ENCODE measurements around the gene MYADM.
"Not testable (repeated sequence)": the region's sequence is repeated elsewhere in the genome, so short reads cannot be mapped to it uniquely, and the experiment has no call there.

Gene MYADM

GRCh38 chr19:53868892-53869804 lies 1.5 kb downstream of the MYADM start:
- DNase-seq (ENCODE audit: low spot score) = peak; percentile 75

GRCh38 chr19:53869805-53870484 lies 2.3 kb downstream of the MYADM start:
- DNase-seq (ENCODE audit: low spot score) = not testable (repeated sequence)

- no peak for DNase-seq (ENCODE audit: low spot score)
Measured at GRCh38 chr19:53870485-53870844, 2.8 kb downstream of the MYADM start.

- DNase-seq (ENCODE audit: low spot score) = no peak
Measured at GRCh38 chr19:53871454-53871853, 3.8 kb downstream of the MYADM start.

DNA sequence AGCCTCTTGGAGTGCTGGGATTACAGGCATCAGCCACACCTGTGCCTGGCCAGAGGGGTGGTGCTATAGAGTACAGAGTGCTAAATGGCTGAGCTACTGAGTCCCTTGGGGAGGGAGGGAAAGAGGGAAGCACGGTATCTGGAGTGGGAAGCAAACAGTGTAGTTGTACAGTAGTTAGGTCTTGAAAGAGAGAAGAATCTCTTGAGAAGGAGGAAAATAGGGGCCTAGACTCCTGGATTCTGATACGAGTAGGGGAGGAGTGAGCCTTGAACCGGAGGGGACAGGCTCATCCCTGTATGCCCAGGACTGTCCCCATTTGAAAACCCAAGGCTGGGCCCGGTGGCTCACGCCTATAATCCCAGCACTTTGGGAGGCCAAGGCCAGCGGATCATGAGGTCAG lies 5.1 kb downstream of the MYADM start:
- DNase-seq (ENCODE audit: low spot score) = no peak

DNA sequence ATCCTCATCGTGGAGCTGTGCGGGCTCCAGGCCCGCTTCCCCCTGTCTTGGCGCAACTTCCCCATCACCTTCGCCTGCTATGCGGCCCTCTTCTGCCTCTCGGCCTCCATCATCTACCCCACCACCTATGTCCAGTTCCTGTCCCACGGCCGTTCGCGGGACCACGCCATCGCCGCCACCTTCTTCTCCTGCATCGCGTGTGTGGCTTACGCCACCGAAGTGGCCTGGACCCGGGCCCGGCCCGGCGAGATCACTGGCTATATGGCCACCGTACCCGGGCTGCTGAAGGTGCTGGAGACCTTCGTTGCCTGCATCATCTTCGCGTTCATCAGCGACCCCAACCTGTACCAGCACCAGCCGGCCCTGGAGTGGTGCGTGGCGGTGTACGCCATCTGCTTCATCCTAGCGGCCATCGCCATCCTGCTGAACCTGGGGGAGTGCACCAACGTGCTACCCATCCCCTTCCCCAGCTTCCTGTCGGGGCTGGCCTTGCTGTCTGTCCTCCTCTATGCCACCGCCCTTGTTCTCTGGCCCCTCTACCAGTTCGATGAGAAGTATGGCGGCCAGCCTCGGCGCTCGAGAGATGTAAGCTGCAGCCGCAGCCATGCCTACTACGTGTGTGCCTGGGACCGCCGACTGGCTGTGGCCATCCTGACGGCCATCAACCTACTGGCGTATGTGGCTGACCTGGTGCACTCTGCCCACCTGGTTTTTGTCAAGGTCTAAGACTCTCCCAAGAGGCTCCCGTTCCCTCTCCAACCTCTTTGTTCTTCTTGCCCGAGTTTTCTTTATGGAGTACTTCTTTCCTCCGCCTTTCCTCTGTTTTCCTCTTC lies 6.3 kb downstream of the MYADM start:
- no peak for DNase-seq (ENCODE audit: low spot score)

DNA sequence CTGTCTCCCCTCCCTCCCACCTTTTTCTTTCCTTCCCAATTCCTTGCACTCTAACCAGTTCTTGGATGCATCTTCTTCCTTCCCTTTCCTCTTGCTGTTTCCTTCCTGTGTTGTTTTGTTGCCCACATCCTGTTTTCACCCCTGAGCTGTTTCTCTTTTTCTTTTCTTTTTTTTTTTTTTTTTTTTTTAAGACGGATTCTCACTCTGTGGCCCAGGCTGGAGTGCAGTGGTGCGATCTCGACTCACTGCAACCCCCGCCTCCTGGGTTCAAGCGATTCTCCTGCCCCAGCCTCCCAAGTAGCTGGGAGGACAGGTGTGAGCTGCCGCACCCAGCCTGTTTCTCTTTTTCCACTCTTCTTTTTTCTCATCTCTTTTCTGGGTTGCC lies 6.9 kb downstream of the MYADM start:
- DNase-seq (ENCODE audit: low spot score) = no peak

- DNase-seq (ENCODE audit: low spot score) = no peak
Measured at GRCh38 chr19:53875602-53876325, 8.1 kb downstream of the MYADM start.

DNA sequence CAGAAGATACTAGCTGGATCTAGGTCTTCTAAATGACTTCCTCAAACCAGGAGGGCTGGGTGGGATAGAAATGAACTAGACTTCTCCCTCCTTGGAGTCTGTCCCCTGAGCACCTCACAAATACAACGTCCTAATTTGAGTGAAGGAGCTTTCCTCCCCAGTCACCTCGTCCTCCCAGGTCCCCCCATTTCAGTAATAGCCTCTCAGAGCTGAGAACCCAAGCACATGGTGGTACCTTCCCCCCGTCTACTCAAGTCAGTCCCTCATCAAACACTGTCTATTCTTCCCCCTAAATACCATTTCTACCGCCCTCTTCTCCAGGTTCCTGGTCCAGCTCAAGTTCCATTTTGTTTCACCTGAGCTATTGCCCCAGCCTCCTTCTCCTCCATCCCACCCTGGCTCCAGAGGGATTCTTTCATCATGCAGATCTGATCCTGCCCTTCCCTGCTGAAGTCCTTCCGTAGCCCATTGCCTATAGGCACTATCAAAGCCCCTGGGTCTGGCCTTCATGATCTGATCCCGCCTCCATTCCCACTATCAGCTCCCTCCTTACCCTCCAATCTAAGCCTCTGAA lies 9.1 kb downstream of the MYADM start:
- DNase-seq (ENCODE audit: low spot score) = no peak

DNA sequence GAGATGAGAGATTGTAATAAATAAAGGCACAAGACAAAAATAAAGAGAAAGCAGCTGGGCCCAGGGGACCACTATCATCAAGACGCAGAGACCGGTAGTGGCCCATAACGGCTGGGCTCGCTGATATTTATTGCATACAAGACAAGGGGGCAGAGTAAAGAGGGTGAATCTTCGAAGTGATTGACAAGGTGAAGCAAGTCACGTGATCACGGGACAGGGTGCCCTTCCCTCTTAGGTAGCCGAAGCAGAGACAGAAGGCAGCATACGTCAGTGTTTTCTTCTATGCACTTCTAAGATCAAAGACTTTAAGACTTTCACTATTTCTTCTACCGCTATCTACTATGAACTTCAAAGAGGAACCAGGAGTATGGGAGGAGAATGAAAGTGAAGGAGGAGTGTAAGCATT lies 9.7 kb downstream of the MYADM start:
- DNase-seq (ENCODE audit: low spot score) = no peak

DNA sequence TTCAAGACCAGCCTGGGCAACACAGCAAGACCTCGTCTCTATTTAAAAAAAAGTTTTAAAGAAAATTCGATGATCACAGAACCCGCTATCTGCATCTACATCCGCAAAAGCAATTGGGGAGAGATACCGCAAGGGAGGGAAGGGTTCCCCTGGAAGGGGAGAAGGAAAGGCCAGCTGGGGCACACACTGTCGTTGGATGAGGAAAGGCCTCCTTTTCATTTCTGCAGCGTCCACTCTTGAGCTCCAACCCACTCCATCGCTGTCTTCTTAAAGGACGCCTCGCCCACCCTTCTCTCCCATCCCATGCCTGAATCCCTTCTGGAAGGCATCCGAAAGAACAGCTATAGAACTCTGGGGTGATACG lies 11.1 kb downstream of the MYADM start:
- no peak for DNase-seq (ENCODE audit: low spot score)

GRCh38 chr19:53879140-53880081 lies 11.7 kb downstream of the MYADM start:
- peak; percentile 80 for DNase-seq (ENCODE audit: low spot score)

GRCh38 chr19:53880711-53881481 lies 13.2 kb downstream of the MYADM start:
- DNase-seq (ENCODE audit: low spot score) = no peak

- DNase-seq (ENCODE audit: low spot score) = no peak
Measured at GRCh38 chr19:53881482-53882390, 14.1 kb downstream of the MYADM start, which contains the start of gene PRKCG. Gene PRKCG (plus strand): TSS chr19:53882197. CDS start chr19:53882495, 298 bp downstream.

DNA sequence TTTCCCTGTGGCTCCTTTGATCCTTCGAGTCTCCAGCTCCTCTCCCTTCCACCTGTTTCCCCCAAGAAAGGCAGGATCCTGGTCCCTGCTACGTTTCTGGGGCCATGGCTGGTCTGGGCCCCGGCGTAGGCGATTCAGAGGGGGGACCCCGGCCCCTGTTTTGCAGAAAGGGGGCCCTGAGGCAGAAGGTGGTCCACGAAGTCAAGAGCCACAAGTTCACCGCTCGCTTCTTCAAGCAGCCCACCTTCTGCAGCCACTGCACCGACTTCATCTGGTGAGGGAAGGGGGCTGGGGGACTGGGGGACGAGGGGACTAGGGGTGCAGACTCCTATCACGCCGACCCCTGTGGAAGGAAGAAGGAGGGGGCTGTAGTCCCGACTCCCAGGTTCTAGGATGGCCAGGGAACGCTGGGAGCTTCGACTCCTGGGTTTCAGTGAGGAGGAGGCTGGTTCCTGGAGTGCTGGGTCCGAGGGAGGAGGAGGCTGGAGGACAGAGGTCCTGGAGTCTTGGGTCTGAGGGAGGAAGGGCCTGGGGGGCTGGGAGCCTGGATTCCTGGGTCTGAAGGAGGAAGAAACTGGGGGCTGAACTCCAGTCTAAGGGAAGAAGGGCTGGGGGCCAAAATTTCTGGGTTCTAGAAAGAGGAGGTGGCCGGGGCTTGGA lies 14.8 kb downstream of the MYADM start:
- DNase-seq (ENCODE audit: low spot score) = no peak

- DNase-seq (ENCODE audit: low spot score) = no peak
Measured at GRCh38 chr19:53883231-53883661, 15.6 kb downstream of the MYADM start.

DNA sequence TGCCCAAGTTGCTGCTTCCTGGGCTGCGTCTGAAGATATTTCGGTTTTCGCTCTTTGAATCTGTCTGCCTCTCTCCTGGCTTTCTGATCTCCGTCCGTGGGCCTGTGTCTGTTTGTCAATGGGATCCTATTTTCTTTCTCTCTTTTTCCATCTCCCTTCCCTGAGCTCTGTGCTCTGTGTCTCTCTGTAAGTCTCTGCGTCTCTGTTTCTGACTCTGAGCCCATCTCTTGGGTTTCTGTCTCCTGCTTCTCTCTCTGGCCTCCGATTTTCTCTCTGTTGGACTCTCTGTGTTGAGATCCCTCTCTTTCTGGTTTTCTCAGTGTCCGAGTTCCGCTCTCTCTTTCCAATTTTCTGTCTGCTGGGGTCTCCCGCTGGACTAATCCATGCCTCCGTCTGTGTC lies 16.1 kb downstream of the MYADM start:
- DNase-seq (ENCODE audit: low spot score) = no peak

DNA sequence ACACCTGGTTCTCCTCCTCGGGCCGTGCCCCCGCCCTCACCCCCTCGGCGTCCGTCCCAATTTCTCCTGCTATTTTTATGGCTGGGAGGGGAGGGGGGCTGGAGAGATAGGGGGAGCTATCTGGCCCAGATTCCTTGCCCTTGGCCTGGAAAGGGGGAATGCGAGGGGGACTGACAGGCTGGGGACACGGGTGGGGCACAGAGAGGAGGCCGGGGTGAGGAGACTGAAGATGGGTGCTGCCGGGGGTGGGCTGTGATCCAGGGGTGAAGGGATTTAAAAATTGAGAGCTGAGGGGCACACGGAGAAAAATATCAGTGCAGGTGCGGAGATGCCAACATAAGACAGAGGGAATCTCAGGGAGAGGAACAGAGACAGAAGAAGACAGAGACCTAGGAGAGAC lies 16.6 kb downstream of the MYADM start:
- DNase-seq (ENCODE audit: low spot score) = no peak

Data from activated CD4-positive, alpha-beta T cell treated with anti-CD3 and anti-CD28 coated beads, Interleukin-2, Interleukin-4, amounts not matched to agents 100 ng/mL and 50 ng/mL, durations not matched to agents 16 hours and 8 hours (primary cell).